NCI-H1436 treated with DMSO at 0.1 percent for 48 hours (cell line): ENCODE measurements around the gene PDPK1.
"Not testable (repeated sequence)": the region's sequence is repeated elsewhere in the genome, so short reads cannot be mapped to it uniquely, and the experiment has no call there.

Source experiments
- DNase-seq: peaks from one replicate; lab custom pipeline; 2025; lab: John Stamatoyannopoulos, UW

The PDPK1 gene

GRCh38 chr16:2540912-2541311, 3.1 kb downstream of the PDPK1 start:
- DNase-seq: not testable (repeated sequence)

DNA sequence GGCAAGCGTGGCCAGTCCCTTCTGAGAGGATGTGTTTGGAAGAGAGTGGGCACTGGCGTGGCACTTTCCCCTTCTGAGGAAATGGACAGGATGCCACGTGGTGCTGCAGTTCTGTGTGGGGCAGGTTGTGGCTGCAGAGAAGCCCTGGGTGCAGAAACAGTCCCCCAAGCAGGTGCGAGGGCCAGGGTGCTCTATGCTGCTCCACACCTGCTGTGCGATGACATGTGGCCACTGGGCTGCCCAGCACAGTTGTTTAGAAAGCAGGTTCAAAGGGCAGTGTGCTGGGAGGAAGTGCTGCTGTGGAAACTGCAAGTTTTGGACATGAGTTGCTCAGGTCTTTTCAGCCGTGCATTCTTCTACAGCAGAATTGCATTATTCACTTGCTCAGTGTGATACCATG, 3.6 kb downstream of the PDPK1 start:
- not testable (repeated sequence) for DNase-seq

GRCh38 chr16:2543771-2544170, 6.0 kb downstream of the PDPK1 start:
- DNase-seq: not testable (repeated sequence)

GRCh38 chr16:2550283-2550878, 12.6 kb downstream of the PDPK1 start:
- DNase-seq: not testable (repeated sequence)

DNA sequence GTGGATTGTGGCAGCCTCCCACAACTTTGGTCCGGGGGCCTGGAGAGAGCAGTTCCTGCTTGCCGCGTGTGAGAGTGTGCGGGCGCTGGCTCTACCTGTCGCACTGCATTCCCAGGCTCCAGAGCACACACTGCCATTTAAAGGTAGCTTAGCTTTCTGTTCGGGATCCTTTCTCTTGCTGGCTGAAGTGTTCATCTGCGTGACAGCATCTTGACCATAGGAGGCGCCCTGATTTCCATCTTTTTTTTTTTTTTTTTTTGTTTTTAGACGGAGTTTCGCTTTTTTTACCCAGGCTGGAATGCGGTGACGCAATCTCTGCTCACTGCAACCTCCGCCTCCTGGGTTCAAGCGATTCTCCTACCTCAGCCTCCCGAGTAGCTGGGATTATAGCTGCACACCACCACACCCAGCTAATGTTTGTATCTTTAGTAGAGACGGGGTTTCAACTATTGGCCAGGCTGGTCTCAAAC, 13.6 kb downstream of the PDPK1 start:
- not testable (repeated sequence) for DNase-seq

- not testable (repeated sequence) for DNase-seq
Measured at GRCh38 chr16:2554709-2555425, 17.0 kb downstream of the PDPK1 start.

GRCh38 chr16:2557150-2557549, 19.3 kb downstream of the PDPK1 start:
- not testable (repeated sequence) for DNase-seq

- DNase-seq: not testable (repeated sequence)
Measured at GRCh38 chr16:2560131-2560797, 22.4 kb downstream of the PDPK1 start.

GRCh38 chr16:2560798-2561133, 22.9 kb downstream of the PDPK1 start:
- not testable (repeated sequence) for DNase-seq

DNA sequence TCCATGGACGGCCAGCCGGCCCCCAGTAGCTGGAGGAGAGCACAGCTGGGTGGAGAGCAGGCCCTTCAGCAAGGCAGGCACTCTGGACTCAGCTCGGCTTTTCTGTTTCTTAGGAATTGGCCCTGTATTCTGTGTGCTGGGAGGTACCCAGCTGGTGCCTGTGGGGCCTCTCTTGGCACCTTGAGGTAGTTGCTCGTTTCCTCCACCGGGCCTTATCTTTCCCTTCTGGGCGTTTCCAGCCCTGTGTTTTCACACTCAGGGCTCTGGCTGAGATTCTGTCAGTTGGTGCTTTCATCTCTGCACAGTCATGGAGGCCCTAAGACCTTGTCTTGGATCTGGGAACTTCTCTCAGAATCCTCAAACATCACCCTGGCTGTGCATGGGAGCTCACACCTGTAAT, 29.7 kb downstream of the PDPK1 start:
- not testable (repeated sequence) for DNase-seq

DNA sequence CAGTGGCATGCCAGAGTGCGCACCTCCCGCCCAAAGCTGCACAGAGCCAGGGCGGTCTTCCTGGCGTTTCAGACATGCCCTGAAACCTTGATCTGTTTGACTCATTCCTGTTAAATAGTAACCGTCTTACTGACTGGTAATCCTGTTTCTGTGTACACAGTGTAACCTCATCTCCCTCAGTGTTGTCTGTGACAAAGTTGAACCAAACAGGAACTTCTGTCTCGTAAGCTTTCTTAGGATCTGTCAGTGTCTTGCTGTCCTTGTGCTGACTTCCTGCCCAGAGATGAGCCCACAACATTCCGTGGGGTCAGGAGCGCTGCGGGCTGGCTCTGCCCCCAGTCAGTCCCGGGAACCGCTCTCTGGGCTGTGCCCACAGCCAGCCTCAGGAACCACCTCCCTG, 30.8 kb downstream of the PDPK1 start:
- not testable (repeated sequence) for DNase-seq

- DNase-seq: not testable (repeated sequence)
Measured at GRCh38 chr16:2572704-2573103, 34.9 kb downstream of the PDPK1 start.

DNA sequence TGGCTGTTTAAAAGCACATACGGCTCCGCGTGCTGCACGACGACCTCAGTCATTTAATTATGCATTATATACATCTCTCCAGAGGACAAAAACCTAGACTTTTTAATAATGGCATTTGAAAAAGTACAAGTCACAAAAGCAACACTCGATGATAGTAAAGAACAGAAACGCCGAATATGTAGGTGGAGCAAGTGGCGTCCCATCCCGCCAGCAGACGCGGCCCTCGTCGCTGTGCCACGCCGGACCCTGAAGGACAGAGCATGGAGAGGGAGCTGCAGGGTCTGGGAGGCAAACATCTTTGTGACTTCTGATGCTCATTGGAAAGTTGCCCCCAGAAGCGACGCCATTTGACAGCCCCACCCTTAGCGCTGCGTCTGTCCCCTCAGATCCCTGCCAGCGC, 38.0 kb downstream of the PDPK1 start:
- not testable (repeated sequence) for DNase-seq

- DNase-seq: not testable (repeated sequence)
Measured at GRCh38 chr16:2577044-2577443, 39.2 kb downstream of the PDPK1 start.

GRCh38 chr16:2578905-2579304, 41.1 kb downstream of the PDPK1 start:
- DNase-seq: not testable (repeated sequence)

DNA sequence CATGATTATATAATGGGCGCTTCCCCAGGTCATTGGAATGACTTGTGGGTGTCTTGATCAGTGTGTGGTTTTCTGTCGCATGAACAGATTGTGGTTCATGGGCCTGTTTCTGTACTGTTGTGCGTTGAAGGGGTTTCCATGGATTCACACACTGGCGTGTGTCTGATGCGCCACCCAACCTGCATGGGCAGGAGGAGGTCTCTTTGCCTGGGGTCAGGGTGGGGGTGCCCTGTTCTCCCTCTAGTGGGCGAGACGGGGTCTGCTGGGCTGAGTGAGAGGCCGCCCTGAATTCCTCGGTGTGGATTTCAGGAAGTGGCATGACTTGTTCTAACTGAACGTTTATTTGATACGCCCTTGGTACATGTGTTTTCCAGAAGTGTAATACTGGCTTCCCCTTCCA, 42.3 kb downstream of the PDPK1 start:
- DNase-seq: not testable (repeated sequence)

- not testable (repeated sequence) for DNase-seq
Measured at GRCh38 chr16:2580818-2581217, 43.0 kb downstream of the PDPK1 start.

DNA sequence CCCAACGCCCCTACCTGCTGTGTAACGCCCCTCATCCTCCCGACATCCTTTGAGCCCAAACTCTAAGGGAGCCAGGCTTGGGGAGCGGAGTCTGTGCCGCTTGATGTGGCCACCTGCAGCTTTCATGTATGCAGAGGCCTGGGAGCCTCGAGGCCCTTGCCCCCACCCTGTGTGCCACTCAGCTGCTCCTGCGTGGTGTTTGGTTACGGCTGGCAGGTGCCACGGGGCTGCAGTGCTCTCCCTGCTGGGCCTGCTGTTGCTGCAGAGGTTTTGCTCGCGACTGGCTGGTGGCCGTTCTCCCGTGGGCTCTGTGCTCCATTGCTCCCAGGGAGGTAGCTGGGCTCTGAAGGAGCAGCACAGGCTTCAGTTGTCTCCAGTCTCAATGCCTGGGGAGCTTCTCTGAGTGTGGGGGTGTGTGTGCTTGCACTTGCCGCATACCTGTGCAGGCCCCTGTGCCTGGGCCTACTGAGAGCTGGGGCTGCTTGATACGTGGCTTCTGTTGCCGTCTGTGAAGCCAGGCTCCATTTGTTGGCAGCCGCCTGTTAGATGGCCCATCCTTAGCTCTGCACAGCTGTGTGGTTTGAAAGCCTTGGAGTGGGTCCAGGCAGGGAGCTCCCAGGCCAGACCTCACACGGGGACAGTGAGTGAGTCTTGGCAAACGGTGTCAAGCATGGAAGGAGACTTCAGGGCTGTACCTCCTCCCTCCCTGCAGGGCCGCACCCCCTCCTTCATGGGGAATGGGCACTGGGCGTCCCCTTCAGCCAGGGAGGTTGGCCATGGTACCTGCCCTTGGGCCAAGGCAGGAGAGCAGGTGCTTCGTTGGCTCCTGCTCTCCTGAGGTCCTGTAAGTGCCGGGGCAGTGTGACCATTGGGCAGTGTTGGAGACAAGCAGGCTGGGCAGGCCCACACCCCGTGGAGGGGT, 47.2 kb downstream of the PDPK1 start:
- no peak for DNase-seq

DNA sequence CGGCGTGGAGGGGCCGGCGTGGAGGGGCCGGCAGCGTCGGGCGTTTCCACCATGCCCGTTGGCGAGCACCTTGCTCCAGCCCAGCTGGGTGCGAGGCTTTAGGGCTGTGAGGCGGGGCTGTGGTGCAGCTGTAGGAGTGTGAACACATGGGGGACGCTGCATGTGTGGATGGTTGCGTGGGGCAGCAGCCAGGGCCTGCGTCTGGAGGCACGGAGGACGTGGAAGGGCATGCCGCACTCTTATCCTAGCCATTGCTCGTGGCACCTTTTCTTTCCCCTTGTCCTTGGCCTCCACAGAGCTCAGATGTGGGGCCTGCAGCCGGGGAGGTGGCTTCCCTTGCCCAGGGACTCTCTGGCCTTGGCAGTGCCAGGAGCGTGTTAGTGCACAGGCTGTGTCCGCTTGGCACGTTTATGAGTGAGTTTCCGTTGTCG, 47.8 kb downstream of the PDPK1 start:
- DNase-seq: no peak

- no peak for DNase-seq
Measured at GRCh38 chr16:2586241-2586640, 48.4 kb downstream of the PDPK1 start.

DNA sequence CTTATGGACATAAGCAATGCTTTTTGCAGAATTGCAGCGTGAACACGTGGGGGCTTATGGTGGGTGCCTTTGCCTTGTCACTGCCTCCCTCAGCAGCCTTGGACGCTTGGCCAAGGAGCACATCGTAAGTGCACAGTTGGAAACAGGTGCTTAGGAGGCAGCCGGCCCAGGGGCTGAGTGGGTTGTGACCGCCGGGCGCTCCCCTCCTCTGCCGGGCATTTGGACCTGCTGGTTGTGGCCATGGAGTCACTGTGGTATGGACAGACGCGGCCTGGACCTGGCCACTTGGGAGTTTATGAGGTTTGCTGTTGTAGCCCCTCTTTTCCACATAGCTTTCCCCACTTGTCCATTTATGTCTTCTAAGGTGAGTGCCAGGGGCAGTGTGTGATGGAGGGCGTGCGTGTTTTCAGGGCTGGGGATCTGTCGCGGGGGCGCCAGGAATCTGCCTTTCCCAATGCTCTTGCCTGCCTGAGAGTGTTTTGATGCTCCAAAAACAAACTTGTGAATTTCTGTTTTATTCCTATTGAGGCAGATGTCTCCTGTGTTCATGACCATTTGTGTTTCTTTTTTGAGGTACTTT, 49.2 kb downstream of the PDPK1 start:
- DNase-seq: no peak
